HG03439 (cell line): ENCODE measurements around the gene ATAD3C.

Experiments used
- ATAC-seq: cut with Tn5 transposase; IDR thresholded peaks from one replicate; pipeline ENCODE4 v1.9.1; 2021; ENCODE audit warnings: mild to moderate bottlenecking, moderate library complexity; ENCODE audit not compliant: unreplicated experiment

ATAD3C gene

GRCh38 chr1:1430114-1430982, 19.1 kb upstream of the ATAD3C start:
- ATAC-seq = no peak

DNA sequence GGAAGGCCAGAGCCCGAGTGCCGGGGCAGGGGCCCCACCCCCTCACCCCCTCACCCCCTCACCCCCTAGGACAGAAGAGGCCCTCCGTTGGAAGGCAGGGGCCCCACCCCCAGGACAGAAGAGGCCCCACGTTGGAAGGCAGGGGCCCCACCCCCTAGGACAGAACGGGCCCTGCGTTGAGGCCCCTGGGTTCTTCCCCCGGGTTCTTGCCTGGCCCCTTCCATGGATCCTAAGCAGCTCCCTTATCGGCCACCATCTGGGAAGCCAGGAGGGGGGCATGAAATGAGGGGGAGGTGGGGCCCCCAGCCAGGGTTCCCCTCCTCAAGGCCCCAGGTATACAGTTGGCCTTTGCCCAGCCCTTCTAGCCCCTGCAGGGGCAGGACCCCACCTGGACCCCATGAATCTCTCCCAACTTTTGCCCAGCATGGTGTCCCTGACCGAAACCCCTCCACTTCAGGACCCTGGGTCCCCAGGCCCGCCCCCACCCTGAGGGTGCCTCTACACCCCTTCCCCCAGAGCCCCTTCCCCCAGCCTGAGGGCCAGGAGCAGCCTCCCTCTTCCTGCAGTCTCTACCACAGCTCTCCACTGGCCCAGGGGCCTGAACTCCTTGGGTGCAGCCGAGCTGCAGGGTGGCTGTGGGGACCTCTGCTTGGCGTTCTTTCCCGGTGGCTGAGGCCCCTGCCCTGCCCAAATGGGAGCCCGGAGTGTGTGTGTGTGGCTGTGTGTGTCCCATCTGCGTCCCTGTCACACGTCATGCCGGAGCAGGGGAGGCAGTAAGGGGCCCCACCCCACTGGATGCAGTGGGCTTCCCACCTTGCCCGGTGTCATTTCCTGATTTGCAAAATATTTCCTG, 18.3 kb upstream of the ATAD3C start:
- no peak for ATAC-seq

DNA sequence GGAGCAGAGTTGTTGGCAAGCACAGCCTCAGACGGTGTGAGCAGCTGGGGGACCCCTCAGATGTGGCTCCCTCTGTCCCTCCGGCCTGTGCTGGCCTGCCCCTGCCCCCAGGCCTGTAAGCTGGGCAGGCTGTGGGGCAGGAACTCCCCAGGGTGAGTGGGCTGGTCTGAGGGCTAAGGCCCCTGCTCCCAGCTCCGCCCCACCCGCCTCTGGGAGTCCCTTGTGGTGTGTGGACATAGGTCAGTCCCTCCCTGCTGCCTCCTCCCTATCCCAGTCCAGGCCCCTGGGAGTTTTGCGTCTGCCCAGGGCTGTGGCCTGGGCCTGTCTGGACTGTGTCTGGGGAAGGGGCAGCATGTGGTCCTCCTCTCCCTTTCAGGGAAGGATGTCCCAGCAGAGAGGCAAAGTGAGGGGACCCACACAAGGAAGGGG, 17.6 kb upstream of the ATAD3C start:
- ATAC-seq = no peak

GRCh38 chr1:1432274-1432950, 17.1 kb upstream of the ATAD3C start:
- no peak for ATAC-seq

DNA sequence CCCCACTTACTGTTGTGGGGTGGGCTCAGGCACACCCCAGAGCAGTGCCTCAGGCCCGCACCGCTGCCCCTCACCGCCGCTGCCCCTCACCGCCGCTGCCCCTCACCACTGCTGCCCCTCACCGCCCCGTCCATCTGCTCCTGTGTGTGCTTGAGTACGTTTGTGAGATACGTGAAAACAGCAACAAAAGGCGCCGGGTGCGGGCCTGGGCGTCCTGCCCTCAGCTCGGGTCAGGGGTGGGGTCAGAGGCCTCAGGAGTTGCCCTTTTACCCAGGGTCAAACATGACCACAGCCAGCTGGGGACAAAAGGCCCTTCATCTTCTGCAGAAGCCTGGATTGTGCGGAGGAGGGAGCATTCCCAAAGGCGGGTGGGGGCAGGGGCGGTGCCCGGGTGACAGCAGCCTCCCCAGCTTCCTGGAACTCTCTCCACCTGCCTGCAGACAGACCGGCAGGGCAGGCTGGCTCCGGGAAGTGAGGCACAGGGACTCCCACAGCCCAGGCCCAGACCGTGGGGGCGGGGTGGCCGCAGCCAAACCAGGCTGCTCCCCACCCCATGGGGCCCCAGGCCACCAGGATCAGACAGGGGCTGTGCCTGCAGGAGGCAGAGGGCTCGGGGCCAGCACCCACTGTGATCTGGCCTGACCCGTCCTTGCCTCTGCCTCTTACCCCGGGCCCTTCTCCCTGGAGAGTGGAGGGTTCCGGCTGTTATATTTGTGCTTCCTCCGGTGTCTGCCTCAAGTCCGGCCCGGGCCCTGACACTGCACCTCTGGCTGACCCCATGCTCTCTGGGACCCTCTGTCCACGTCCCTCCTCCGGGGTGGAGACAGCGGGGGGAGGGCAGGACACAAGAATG, 16.3 kb upstream of the ATAD3C start:
- ATAC-seq = no peak

GRCh38 chr1:1433804-1434130, 15.7 kb upstream of the ATAD3C start:
- no peak for ATAC-seq

GRCh38 chr1:1434131-1434823, 15.2 kb upstream of the ATAD3C start:
- no peak for ATAC-seq

GRCh38 chr1:1434824-1435105, 14.7 kb upstream of the ATAD3C start:
- no peak for ATAC-seq

DNA sequence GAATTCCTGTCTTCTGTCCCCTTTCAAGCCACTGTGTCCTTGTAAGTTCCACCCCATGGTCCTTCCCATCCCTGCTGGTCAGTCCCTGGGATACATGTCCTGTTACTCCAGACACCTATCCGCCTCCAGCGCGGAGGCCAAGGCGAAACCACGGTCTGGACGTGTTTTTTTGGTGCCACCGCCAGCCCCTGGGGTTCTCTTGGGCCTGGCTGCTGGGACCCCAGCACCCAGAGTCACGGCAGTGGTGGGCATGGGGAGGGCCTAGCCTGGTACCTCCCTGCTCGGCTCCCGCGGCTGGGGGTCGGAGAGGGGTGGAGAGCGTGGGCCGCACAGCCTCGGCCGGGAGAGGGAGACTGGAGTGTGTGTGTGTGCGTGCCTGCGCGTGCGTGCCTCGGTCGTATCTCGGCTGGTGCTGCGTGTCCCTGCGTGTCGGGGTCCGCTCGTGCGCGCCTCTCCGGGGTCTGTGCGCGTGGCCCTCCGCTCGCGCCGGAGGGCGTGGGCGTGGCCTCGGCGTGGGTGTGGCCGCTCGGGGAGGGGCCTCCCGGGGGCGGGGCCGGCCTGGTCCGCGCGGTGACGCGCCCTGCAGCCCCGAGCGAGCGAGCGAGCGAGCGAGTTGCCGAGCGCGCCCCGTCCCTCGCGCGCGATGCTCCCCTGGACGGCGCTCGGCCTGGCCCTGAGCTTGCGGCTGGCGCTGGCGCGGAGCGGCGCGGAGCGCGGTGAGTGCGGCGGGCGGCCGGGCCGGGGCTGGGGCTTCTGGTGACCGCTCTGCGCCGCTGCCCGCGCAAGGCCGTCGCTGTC, 14.2 kb upstream of the ATAD3C start, which contains the start of gene VWA1:
VWA1 (plus strand) TSS at position 585 of the 798 bp plus-strand sequence; CDS start at position 644, 59 bp downstream.
- ATAC-seq = no peak

DNA sequence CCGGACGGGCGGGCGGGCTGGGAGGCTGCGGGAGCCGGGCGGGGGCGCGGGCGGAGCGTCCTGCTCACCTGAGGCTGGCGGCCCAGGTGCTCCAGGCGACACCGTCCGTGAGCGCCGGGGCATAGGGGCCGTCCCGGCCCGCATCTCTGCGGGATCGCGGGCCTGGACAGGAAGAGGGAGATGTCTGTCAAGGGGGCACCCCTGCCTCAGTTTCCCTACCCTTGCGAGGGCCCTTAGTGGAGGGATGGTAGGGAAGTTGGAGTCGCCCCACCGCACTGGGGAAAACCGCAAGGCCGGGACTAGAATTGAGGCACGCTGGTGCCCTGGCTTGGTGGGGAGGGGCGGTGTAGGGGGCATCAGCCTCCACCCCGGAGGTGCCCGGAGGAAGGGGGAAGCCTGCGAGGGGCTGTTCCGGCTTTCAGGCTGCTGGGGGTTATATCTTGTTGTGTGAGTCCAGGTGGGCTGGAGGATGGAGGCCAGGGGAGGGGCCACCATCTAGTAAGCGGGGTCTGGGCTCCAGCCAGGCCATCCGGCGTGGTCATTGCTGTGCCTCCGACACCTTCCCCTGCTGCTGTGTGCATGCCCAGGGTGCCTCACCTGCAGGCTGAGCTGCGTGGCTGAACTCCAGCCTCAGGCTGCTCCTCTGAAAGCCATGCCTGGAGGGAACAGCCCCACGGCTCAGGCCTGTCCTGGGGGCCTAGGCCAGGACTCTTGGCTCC, 13.4 kb upstream of the ATAD3C start:
- ATAC-seq = no peak

DNA sequence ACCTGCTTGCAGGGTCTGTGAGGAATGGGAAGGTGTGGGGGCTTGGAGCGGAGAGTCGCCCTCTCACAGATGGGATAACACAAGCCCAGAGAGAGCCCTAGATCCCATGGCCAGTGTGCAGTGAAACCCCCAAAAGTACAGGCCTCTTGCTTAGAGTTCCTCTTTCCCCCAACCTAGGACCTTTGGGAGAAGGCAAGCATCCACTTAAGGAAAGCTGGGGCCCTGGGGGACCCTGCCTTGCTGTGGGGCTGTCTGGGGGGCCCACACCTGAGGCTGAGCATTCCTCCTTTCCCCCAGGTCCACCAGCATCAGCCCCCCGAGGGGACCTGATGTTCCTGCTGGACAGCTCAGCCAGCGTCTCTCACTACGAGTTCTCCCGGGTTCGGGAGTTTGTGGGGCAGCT, 12.9 kb upstream of the ATAD3C start:
- ATAC-seq = no peak

GRCh38 chr1:1437033-1437903, 12.2 kb upstream of the ATAD3C start:
- ATAC-seq = no peak

GRCh38 chr1:1437904-1438376, 11.5 kb upstream of the ATAD3C start:
- ATAC-seq = no peak

- ATAC-seq = no peak
Measured at GRCh38 chr1:1438531-1439381, 10.7 kb upstream of the ATAD3C start.

DNA sequence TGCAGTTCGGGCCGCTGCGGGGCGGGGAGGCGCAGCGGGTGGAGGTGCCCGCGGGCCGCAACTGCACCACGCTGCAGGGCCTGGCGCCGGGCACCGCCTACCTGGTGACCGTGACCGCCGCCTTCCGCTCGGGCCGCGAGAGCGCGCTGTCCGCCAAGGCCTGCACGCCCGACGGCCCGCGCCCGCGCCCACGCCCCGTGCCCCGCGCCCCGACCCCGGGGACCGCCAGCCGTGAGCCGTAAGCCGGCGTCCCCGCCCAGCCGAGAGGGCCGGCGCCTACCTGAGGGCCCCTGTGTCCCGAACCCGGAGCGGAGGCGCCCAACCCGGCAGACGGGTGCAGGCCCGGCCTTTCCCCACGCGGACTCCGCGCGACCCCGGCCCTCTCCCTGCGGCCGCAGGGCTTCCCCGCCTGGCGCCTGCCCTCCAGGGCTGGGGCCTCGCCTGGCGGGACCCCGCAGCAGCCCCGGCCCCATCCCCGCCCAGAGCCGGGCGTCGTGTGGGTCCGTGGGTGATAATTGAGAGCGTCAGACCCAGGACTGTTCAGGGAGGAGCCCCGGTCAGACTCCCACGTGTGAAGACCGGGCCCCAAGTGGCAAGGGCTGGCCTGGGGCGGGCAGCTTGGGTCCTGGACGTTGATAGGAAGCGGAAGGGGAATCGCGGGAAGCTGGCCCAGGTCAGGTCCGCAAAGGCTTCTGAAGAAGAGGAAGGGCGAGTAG, 9.8 kb upstream of the ATAD3C start:
- ATAC-seq = no peak
